ENCODE results near the gene RAB41. TPM values are rescaled to one million over a fixed set of nuclear protein-coding genes. Genes with fewer than 3 reads are reported as not detected.
A peak's percentile ranks its signal among the peaks of the same experiment; 100 is the strongest.
"Not testable (repeated sequence)": the region's sequence is repeated elsewhere in the genome, so short reads cannot be mapped to it uniquely, and the experiment has no call there.

The RAB41 gene
- total and polyA plus RNA-seq, 2 experiments from 2014 or later = 0.26 TPM; not detected in 1

DNA sequence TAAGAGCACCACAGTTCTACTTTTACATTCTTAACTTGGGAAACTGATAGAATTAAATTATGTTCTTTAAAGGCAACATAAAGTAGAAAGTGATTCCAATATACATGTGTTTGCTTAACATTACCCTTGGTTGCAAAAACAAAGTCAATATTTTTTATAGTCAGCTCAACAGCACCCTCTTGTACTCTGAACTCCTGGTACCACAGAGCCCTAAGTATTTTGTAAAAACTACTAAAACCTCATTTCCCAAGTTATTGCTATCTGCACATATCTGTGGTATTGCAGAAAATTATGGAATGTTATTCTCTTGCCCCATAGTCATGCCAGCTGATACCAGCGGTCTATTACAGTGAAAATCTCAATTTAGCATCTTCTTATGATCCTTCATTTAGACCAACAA, 10.8 kb downstream of the RAB41 start:
- Histone ChIP-seq H3K4me1 (ENCODE audit: low read depth) (no peaks in the 10 kb centered on the region), H3K36me3 (no peaks in the 10 kb centered on the region), H3K27ac (no peak overlapping the region), H3K4me3 (no peak overlapping the region), H3K27me3 (no peaks in the 10 kb centered on the region), H3K9me3 (ENCODE audit: low read depth) (no peaks in the 10 kb centered on the region)
- TF ChIP-seq, protein P1, sequence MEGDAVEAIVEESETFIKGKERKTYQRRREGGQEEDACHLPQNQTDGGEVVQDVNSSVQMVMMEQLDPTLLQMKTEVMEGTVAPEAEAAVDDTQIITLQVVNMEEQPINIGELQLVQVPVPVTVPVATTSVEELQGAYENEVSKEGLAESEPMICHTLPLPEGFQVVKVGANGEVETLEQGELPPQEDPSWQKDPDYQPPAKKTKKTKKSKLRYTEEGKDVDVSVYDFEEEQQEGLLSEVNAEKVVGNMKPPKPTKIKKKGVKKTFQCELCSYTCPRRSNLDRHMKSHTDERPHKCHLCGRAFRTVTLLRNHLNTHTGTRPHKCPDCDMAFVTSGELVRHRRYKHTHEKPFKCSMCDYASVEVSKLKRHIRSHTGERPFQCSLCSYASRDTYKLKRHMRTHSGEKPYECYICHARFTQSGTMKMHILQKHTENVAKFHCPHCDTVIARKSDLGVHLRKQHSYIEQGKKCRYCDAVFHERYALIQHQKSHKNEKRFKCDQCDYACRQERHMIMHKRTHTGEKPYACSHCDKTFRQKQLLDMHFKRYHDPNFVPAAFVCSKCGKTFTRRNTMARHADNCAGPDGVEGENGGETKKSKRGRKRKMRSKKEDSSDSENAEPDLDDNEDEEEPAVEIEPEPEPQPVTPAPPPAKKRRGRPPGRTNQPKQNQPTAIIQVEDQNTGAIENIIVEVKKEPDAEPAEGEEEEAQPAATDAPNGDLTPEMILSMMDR (IDR thresholded peaks at IDR 0.05; ENCODE audit: low read depth, low read length) = peak; percentile 7
- DNase-seq (ENCODE audit: low read depth in 1 of 2, low spot score in 1 of 2) = peak in 1 of 2 donors; percentile 23

DNA sequence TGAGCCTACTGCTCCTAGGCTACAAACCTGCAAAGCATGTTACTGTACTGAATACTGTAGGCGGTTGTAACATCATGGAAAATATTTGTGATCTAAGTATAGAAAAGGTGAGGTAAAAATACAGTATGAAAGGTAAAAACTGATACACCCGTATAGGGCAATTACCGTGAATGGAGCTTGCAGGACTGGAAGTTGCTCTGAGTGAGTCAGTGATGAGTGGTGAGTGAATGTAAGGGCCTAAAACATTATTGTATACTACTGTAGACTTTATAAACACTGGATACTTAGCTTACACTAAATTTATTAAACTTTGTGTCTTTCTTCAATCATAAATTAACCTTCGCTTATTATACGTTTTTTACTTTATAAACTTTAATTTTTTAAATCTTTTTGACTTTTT, 11.6 kb downstream of the RAB41 start:
- no peak overlapping the region for H3K4me3 ChIP-seq
- TF ChIP-seq, protein P1 (IDR thresholded peaks at IDR 0.05; ENCODE audit: low read depth, low read length) = no peak
- H3K27me3 ChIP-seq = no peaks in the 10 kb centered on the region

DNA sequence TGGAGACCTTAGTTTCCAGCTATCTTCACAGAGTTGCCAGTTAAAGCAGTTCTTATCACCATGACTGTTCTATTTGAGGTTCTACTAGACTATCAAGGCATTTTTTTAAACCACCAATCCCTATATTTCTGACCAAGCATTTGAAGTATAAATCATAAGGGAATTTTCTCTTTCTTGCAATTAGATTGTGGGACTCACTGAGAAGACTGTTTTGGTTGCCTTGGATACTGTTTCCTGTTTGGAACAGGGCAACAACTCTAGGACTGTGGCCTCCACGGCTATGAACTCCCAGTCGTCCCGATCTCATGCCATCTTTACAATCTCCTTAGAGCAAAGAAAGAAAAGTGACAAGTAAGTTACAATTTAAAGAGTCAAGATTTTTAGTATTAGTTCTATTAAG, 19.7 kb downstream of the RAB41 start:
- Histone ChIP-seq H3K27me3 (no peaks in the 10 kb centered on the region), H3K9me3 (ENCODE audit: low read depth) (no peaks in the 10 kb centered on the region), H3K4me1 (ENCODE audit: low read depth) (no peaks in the 10 kb centered on the region), H3K36me3 (no peaks in the 10 kb centered on the region), H3K27ac (no peak overlapping the region), H3K4me3 (no peak overlapping the region)
- peak in 1 of 2 donors; percentile 75 for DNase-seq (ENCODE audit: low read depth in 1 of 2, low spot score in 1 of 2)
- TF ChIP-seq, protein P1 (IDR thresholded peaks at IDR 0.05; ENCODE audit: low read depth, low read length) = no peak

More for the DNA sequence above, 11.6 kb downstream of the RAB41 start:
- Histone ChIP-seq H3K27ac (no peak overlapping the region), H3K9me3 (ENCODE audit: low read depth) (no peaks in the 10 kb centered on the region), H3K36me3 (no peaks in the 10 kb centered on the region), H3K4me1 (ENCODE audit: low read depth) (no peaks in the 10 kb centered on the region)
- no peak for DNase-seq (ENCODE audit: low read depth in 1 of 2, low spot score in 1 of 2)

DNA sequence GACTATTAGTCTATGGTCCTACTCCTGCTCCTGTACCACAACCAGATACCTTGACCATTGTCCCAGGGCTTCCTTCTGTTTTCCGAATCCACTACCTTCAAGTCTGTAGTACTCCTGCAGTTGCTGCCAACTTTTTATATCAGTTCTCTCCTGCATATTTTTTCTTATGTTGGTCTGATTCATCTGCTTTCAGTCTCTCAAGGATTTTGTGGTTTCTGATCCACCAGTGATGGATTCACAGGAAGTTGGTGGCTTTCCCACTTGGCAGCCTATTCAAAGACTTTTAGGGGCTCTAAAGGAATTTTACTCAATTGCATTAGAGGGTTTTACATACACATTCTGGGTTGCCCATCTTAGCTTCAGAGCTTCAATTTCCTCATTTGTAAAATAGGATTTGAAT, 31.5 kb downstream of the RAB41 start:
- TF ChIP-seq, protein P1 (IDR thresholded peaks at IDR 0.05; ENCODE audit: low read depth, low read length) = no peak
- Histone ChIP-seq H3K4me3 (no peak overlapping the region), H3K36me3 (no peaks in the 10 kb centered on the region), H3K27me3 (no peaks in the 10 kb centered on the region), H3K9me3 (ENCODE audit: low read depth) (no peaks in the 10 kb centered on the region), H3K27ac (no peak overlapping the region), H3K4me1 (ENCODE audit: low read depth) (no peaks in the 10 kb centered on the region)
- DNase-seq (ENCODE audit: low read depth in 1 of 2, low spot score in 1 of 2) = peak in 1 of 2 donors; percentile 58

DNA sequence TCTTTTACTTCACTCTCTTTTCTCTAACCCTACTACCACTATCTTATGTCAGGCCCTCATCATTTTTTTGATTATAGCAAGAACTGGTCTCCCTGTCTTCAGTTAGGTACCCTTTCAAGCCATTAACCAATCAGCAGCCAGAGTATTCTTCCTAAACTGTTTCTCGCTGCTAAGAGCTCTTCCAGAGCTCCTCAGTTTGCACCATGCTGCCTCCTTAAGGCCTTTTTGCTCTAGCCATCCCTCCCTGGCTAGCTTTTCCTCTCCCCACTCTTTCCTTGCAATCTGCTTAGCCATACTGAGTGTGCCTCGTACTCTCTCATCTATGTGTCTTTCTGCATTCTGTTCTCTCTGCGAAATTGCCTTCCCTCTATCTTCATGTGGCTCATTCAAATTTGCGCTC, 40.8 kb downstream of the RAB41 start:
- no peaks in the 10 kb centered on the region for H3K27me3 ChIP-seq
- TF ChIP-seq, protein P1 (IDR thresholded peaks at IDR 0.05; ENCODE audit: low read depth, low read length) = no peak
- no peak for DNase-seq (ENCODE audit: low read depth in 1 of 2, low spot score in 1 of 2)
- no peaks in the 10 kb centered on the region for H3K36me3 ChIP-seq
- H3K9me3 ChIP-seq (ENCODE audit: low read depth) = no peaks in the 10 kb centered on the region
- no peak overlapping the region for H3K27ac ChIP-seq
- no peak overlapping the region for H3K4me3 ChIP-seq
- H3K4me1 ChIP-seq (ENCODE audit: low read depth) = no peaks in the 10 kb centered on the region

DNA sequence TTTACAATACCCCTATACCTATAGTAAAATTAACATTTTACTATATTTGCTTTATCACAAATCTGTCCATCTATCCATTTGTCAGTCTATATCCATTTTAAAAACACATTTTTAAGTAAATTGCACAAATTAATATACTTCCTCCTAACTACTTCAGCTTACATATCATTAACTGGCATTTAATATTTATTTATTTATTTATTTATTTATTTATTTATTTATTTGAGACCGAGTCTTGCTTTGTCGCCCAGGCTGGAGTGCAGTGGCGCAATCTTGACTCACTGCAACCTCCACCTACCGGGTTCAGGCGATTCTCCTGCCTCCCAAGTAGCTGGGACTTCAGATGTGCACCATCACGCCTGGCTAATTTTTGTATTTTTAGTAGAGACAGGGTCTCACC, 41.7 kb downstream of the RAB41 start:
- not testable (repeated sequence) for H3K36me3 ChIP-seq; H3K4me3 ChIP-seq; DNase-seq (ENCODE audit: low read depth in 1 of 2, low spot score in 1 of 2); H3K4me1 ChIP-seq (ENCODE audit: low read depth); H3K9me3 ChIP-seq (ENCODE audit: low read depth); H3K27ac ChIP-seq; H3K27me3 ChIP-seq

All from cardiac muscle cell (in vitro differentiated cells and primary cell).